HG03565 (cell line): ENCODE results near the gene LBX2.

Source experiments
- ATAC-seq: cut with Tn5 transposase; IDR thresholded peaks from one replicate; pipeline ENCODE4 v1.9.1; 2021; ENCODE audit warnings: mild to moderate bottlenecking, moderate library complexity; ENCODE audit not compliant: unreplicated experiment

Gene LBX2

GRCh38 chr2:74526649-74527230, 27.3 kb upstream of the LBX2 start:
- ATAC-seq: no peak

- ATAC-seq: peak; percentile 22
Observed at GRCh38 chr2:74525717-74526648, 26.6 kb upstream of the LBX2 start, which contains the start of gene DQX1. DQX1 (minus strand) TSS chr2:74526231; CDS start chr2:74525729, 502 bp downstream.

DNA sequence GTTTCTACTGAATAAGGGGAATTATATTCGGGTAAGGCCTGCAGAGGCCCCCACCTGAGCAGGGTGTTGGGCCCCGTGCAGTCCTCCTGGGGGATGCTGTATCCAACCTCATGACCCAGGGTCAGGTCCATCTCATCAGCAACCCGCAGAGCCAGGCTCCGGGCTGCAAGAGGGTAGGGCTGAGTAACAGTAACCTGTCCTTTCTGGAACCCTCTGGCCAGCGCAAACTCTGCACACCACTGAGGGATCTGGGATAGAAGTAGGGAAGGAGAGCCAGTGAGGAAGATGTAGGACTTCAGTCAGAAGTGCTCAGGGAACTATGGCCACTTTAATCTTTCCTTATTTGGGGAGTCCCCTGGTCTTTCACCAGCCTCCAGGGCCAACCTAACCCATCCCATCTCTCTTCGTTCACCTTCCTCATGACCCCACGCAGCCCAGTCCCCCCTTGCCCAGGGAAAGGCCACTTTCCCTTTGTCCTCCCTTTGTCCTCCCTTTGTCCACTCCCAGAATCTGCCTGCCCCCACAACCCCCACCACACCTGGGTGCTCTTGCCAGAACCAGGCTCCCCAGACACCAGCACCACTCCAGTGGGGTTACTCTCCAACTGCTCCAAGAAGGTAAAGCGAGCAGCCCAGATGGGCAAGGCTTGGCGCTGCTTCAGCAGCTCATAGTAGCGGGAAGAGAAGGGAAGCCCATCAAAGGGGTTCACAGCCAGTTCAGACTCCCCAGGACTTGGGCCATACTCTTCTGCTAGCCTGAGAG, 25.7 kb upstream of the LBX2 start:
- no peak for ATAC-seq

- ATAC-seq: no peak
Observed at GRCh38 chr2:74524005-74524404, 24.6 kb upstream of the LBX2 start.

DNA sequence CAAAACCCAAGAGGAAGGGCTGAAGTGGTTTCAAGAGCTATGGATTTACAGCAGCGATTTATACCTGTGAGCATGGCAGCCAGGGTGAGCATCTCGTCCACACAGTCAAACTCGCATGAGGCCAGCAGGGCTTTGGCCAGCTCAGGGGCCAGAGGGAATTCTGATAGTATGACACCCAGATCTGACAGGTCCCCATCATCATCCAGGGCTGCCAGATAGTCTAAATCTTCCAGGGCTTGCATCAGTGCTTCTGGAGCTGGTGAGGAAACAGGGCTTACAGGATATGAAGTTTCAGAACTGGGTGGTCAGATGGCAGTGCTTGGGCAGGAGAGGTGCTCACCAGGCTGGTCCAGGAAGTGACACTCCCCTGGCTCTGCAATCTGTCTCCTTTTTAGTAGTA, 23.1 kb upstream of the LBX2 start:
- ATAC-seq: no peak

GRCh38 chr2:74516650-74517049, 17.2 kb upstream of the LBX2 start:
- ATAC-seq: no peak

DNA sequence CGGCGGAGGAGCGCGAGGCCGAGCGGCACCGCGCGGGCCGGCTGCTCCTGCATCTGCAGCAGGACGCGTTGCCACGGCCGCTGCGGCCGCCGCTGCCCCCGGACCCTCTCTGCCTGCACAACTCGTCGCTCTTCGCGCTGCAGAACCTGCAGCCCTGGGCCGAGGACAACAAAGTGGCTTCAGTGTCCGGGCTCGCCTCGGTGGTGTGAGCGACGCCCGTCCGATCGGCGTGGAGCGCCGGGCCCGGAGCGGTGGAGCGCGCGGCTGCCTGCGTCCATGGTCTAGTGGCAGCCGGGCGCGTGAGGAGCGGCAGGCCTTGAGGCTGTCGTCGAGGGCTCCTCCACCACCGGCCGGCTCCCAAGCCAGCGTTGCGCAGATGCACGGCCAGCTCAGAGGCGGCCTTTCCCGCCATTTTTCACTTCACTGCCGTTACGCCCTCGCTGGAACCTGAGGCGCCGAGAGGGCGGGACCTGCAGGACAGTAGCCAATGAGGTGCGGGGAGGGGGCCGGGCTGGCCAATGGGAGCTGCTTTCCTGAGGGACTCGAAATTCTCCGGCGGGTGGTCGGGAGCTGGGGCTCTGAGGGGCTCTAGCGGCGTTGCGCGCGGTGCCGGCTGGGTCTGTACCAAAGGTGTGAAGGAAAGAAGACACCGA, 16.7 kb upstream of the LBX2 start:
- ATAC-seq: no peak

GRCh38 chr2:74515271-74515980, 16.0 kb upstream of the LBX2 start:
- ATAC-seq: no peak

DNA sequence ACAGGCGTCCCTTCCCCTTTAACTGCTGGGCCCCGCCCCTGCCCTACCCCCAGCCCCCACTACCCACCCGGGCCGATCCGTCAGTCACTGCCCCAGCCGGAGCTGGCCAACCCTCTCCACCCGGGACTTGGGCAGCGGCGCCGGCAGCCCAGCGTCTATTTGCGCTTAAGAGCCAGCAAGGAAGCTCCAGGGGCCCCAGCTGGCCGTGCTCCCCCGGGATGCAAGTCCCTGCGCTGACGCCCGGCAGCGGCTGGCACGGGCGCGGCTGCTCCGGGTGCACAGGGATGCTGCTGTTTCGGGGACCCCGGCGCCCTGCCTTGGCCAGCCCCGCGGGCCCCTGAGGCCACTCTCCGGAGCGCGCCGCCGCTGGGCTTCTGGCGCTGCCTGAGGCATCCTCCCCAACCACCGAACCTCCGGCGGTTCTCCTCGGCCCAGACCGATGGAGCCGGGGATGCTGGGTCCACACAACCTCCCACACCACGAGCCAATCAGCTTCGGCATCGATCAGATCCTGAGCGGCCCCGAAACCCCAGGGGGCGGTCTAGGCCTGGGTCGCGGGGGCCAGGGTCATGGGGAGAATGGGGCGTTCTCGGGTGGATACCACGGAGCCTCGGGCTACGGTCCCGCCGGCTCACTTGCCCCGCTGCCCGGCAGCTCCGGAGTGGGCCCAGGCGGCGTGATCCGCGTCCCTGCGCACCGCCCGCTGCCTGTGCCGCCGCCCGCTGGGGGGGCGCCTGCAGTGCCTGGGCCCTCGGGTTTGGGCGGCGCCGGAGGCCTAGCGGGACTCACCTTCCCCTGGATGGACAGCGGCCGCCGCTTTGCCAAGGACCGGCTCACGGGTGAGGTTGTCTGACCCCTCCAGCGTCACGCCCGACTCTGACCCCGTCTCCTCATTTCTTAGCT, 15.2 kb upstream of the LBX2 start, which contains the start of gene TLX2:
TSS of gene TLX2 (plus strand) at position 83 of the 903 bp plus-strand sequence. CDS start at position 440, 357 bp downstream.
- no peak for ATAC-seq

GRCh38 chr2:74513605-74514367, 14.4 kb upstream of the LBX2 start:
- ATAC-seq: no peak

GRCh38 chr2:74512744-74513604, 13.6 kb upstream of the LBX2 start:
- ATAC-seq: no peak

- no peak for ATAC-seq
Observed at GRCh38 chr2:74511104-74511989, 11.9 kb upstream of the LBX2 start.

DNA sequence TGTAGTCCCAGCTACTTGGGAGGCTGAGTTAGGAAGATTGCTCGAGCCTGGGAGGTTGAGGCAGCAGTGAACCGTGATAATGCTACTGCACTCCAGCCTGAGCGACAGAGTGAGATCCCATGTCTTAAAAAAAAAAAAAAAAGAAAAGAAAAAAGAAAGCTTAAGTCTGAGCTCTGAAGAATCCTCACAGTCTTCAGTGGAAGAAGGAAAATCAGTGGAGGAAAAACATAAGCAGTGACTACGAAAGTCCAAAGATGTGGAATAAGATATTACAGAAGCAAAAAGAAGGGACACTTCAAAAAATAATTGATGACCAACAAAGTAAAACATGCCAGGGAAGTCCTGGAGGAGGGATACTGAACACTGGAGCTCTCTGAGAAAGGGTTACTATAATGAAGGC, 10.9 kb upstream of the LBX2 start:
- ATAC-seq: no peak

DNA sequence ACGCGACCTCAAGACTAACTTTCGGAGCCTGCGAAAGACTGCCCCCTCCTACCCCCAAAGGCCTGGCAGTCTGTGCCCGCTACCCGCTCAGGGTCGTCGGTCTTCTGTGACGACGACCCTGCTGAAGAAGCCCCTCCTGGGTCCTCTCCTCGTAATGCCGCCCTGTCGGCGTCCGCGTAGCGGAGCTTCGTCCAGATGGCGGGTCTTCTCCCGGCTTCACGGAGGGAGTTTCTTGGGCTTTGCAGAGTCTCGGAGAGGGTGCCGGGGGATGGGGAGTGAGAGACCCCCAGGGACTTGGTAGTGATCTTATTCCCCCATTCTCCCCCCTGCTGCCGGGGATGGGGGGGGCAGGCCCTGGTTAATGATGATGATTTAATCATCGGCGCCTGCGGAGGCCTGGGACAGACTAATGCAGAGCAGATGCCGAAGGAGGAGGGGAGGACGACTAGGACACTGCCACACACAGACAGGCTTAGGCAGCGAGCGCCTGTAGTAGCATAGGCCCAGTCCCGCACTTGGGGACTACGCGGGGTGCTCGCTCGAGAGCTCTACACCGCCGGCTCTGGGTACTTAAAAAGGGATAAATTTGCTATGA, 8.6 kb upstream of the LBX2 start:
- ATAC-seq: peak; percentile 1

- ATAC-seq: peak; percentile 87
Observed at GRCh38 chr2:74507145-74507925, 7.9 kb upstream of the LBX2 start, which contains the start of gene PCGF1. PCGF1 (minus strand) TSS chr2:74507695; CDS start chr2:74507668, 27 bp downstream.
